GM19099 (cell line): Measurements from ENCODE around the gene HK2.

ENCODE experiments used
- POLR2A ChIP-seq: IDR thresholded peaks from 3 replicates; pipeline ENCODE4 v1.6.1; 2011; ENCODE audit warnings: low read depth; ENCODE audit not compliant: insufficient read length; ENCODE audit errors: extremely low read depth

The HK2 gene

DNA sequence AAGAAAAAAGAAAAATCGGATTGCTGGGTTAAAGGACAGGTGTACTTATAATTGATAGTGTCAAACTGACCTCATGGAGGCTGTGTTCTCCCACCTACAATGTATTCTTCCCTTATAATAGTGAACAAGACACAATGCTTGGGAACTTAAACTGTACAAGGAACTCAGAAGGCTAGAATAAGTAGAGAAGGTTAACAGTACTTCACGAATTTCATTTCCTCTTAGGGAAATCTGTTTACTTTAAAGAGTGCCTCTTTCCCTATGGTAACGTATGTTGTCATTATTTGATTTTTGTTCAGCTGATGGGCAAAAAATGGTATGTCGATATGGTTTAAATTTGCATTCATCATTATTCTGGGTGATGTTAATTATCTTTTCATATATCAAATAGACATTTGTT, 9.2 kb upstream of the HK2 start:
- TF ChIP-seq POLR2A = no peak

DNA sequence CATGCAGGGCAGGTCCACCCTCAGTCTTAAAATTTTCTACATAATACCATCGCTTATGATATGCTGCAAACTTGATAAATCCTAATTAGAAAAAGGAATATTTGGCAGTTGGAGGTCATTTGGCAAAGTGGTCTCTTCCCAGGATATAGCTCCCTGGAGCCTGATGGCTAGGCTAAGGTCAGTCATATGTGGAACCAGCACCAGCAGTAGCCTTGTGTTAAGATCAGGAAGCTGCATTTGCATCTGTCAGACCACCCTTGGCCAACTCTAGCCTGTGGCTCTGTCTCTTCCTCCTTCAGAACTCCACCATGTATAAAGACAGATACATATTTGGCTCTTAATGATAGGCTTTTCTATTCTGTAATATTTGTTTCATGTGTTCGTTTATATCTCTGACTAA, 5.4 kb upstream of the HK2 start:
- no peak for TF ChIP-seq POLR2A

DNA sequence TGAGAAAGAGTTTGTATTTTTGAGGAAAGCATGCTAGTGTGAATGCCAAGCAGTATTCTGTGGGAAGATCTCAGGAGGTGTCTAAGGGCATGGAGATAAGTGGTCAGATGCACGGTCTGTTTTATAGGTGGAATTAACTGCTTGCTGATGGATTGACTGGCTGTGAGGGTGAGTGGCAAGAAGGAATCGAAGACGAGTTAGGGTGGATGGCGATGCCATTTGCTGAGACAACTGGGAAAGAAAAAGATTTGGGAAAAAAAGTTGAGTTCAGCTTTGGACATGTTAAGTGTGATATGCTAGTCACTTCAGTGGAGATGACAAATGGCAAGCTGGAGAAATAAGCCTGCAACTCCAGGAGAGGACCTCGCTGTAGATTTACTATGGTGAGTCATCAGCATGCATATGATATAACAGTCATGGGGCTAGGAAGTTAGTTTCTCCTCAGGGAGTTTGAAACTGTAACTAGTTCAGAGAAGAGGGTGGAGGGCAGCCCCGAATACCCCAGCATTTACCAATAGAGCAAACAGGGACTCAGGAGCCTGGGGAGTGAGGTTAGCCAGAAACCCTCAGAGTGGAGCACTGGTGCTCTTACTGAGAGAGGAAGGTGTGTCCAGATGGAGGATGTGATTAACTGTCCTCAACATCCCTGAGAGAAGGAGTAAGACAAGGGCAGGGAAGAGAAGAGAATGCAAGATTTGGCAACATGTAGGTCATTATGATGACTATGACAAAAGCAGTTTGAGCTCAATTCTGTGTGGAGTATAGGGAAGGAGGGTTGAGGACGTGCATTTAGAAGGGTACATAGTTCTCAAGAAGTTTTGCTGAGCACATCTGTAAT, 2.0 kb upstream of the HK2 start:
- TF ChIP-seq POLR2A = no peak

DNA sequence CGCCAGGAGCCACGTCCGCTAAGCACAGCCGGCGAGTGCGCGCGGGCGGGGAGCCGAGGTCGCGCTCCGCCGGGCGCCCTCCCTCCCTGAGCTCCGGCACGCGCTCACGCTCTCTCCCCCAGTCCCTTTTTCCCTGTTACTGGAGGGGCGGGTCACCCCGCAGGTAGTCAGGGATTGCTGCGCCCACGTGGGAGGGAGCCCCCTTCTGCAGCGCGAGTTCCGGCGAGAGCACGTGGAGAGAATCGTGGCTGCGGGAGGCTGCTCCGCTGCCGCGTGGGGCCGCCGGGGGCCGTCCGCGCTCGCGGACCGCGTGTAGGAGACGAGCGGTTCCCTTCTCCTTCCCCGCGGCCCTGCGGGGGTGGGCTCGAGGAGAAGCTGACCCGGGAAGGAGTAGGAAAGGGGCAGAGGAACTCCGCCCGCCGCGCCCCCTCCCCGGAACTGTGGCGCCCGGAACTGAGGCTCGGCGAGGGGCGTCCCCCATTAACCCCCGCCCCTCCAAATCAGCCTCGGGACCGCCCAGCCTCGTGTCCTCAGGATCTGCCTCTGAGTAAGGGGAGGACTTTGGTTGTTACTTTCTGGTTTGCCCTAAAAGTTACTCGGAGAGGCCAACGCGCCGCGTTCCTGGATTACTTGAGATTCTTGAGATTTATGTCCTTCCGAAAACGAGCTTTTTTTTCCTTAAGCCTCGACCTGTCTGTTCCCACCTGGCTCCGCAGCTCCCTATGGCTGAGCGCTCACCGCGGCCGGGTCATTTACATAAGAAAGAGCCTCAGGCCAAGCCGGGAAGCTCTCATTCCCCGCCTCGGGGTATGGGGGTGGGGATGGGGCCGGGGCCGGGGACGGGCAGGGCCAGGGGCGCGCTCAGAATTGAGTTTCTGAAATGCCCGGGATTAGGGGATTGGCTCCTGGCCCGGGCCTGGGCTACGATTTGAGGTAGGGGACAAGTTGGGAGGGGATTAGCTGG, 1.1 kb downstream of the HK2 start:
- peak; percentile 53 for TF ChIP-seq POLR2A

GRCh38 chr2:74835831-74836674, 2.1 kb downstream of the HK2 start:
- no peak for TF ChIP-seq POLR2A

DNA sequence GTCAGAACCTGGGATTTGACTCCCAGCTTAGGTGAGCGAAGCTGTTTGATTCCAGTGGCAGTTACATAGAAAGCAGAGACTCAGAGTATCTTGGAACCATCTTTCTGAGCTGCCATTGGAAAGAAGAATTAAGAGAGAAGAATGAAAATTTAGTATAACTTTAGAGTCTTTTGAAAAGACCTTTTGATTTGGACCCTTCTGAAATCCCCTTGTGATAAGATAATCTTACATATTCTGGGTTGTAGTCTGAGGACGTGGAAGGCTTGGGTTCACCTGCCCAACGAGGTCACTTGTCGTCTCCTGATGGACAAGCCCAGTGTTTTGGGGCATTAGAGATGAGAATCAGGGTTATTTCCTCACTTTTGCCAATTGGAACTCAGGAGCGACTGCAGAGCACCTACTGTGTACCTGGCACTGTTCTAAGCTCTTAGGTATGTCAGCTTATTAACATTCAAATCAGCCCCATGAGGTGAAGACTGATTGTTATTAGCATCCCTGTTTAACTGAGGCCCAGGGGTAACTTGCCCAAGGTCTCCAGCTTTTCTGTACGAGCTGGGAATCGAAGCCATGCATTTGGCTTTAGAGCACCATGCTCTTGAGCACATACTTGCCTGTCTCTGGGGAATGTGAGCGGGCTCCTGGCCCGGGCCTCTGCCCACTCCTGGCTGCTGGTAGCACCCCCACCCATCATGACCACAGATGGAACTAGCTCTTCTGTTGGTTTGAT, 2.9 kb downstream of the HK2 start:
- TF ChIP-seq POLR2A = no peak

DNA sequence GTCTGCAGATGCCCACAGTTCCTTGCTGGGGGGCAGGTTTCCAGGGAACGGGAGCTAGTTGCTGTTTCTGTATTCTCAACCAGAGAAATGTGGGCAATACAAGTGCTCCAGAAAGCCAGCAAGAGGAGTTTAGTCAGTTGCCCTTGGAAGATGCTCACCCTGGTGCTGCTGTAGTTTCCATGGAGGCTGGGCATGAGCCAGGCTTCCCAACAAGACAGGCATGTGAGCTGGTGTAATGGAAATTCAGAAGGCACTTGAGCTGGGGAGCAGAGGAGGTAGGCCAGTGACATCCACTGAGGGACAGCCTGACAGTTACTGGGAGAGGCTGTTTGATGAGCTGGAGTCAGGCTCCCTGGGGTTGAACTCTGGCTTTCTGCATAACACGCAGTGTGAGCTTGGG, 7.7 kb downstream of the HK2 start:
- no peak for TF ChIP-seq POLR2A

DNA sequence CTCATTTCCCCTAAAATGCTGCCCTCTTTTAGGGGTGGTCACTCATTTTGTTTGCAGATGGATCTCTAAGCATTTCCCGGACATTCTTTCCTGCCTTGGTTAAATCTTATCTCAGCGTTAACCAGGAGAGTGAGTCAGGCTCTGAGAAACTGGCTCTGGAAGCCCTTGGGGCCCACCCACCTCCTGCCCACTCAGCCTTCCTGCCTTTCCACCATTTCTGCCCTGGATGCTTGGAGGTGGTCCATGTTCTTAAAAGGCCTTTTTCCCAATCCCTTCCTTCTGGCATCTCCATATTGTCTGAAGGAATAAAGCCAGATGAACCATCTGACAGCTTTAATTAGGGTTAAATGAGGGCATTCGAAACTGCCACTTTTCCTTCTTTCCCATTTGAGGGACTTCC, 9.5 kb downstream of the HK2 start:
- TF ChIP-seq POLR2A = no peak

DNA sequence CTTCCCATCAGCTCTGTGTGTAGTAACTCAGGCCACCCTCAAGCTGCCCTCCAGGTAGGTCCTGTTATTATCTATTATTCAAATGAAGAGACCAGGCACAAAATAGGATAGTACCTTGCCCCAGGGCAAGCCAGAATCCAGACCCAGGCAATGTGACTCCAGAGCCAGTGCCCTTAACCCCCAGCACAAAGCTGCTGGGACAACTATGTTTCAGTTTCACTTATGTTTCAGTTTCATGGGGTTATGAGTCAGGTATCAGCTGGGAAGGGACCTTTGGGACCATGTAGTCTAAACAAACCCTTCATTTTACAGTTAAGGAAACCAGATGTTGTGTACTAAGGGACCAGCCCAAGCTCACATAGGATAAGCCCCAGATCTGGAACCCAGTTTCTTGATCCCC, 10.0 kb downstream of the HK2 start:
- no peak for TF ChIP-seq POLR2A

- TF ChIP-seq POLR2A = no peak
Observed at GRCh38 chr2:74844752-74845151, 10.8 kb downstream of the HK2 start.

DNA sequence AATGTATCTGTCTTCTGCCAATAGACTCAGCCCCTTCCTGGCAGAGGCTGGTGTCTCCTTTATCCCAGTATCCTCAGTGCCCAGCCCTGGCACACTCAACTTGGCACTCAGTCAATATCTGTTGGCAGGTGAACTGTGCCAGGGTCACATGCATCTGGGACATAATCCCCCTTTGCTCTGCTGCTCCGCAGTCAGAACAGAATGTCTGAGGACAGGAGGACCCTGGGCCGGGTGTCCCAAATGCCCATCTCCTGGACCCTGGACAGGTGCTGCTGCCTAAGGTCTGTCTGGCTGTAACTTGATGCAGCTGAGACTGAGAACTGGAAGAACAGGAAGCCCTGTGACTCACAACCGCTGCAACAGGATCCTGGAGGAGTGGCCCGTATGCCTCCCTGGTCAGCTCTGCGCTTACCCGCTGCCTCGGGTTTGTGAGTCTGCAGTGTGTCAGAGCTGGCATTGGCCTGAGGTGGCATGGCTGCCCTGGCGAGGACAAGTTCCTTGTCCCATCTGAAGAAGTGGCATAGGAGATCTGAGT, 11.4 kb downstream of the HK2 start:
- no peak for TF ChIP-seq POLR2A

DNA sequence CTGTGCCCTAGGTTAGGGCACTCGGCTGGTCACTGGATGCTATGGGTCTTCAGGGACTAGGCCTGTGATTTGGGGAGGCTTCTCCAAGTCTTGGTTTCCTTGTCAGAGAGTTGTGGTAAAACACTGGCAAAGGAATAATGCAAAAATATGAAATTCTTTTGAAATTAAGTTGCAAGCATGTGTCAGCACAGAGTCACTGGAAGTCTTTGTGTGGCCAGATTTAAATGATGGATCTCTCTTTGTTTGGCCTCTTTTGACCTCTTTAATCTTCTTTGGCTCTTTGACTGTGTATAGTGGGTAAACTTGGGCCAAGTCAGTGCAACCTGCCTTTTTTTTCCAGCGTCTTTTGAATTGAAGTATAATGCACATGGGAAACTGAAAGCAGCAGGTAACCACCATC, 12.1 kb downstream of the HK2 start:
- no peak for TF ChIP-seq POLR2A

DNA sequence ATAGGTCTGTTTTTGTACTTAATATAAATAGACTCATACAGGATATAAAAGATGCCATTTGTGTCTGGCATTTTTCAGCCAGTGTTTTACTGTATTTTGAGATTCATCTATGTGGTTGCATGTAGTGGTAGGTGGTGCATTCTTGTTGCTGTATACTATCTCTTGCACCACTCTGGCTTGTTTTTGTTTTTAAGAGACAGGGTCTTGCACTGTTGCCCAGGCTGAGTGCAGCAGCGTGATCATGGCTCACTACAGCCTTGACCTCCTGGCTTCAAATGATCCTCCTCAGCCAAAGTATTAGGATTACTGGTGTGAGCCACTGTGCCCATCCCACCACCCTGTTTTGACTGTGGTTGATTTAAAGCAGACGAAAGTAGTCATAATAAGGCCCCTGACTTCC, 12.6 kb downstream of the HK2 start:
- TF ChIP-seq POLR2A = no peak

- no peak for TF ChIP-seq POLR2A
Observed at GRCh38 chr2:74847070-74847858, 13.3 kb downstream of the HK2 start.
